HG03135 (cell line): ENCODE results near the gene SCEL.

ENCODE experiments used
- ATAC-seq: cut with Tn5 transposase; IDR thresholded peaks from one replicate; pipeline ENCODE4 v1.9.1; 2021; ENCODE audit warnings: mild to moderate bottlenecking, moderate library complexity; ENCODE audit not compliant: unreplicated experiment

Gene SCEL

GRCh38 chr13:77519808-77520207 is 15.7 kb upstream of the SCEL start:
- no peak for ATAC-seq

- no peak for ATAC-seq
These were observed 14.3 kb upstream of the SCEL start for GRCh38 chr13:77521194-77521593.

- ATAC-seq = no peak
These were observed 13.7 kb upstream of the SCEL start for GRCh38 chr13:77521595-77522367.

DNA sequence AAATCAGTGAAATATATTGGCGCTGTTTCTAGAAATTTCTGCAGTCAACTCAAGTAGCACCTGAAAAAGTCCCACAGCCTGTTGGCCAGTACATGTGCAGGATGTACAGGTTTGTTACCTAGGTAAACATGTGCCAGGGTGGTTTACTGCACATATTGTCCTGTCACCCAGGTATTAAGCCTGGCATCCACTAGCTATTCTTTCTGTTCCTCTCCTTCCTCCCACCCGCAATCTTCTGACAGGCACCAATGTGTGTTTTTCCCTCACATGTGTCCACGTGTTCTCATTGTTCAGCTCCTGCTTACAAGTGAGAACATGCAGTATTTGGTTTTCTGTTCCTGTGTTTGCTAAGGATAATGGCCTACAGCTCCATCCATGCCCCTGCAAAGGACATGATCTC is 13.1 kb upstream of the SCEL start:
- no peak for ATAC-seq

- ATAC-seq = no peak
These were observed 12.1 kb upstream of the SCEL start for GRCh38 chr13:77523386-77523785.

- ATAC-seq = no peak
These were observed 11.4 kb upstream of the SCEL start for GRCh38 chr13:77523834-77524728.

GRCh38 chr13:77528414-77528813 is 7.1 kb upstream of the SCEL start:
- no peak for ATAC-seq

- ATAC-seq = peak; percentile 81
These were observed 6.5 kb upstream of the SCEL start for GRCh38 chr13:77528834-77529500.

GRCh38 chr13:77529501-77529840 is 6.0 kb upstream of the SCEL start:
- no peak for ATAC-seq

GRCh38 chr13:77530875-77531274 is 4.6 kb upstream of the SCEL start:
- ATAC-seq = no peak

- no peak for ATAC-seq
These were observed 2.5 kb upstream of the SCEL start for GRCh38 chr13:77532983-77533382.

- no peak for ATAC-seq
These were observed 1.4 kb upstream of the SCEL start for GRCh38 chr13:77533875-77534788.

DNA sequence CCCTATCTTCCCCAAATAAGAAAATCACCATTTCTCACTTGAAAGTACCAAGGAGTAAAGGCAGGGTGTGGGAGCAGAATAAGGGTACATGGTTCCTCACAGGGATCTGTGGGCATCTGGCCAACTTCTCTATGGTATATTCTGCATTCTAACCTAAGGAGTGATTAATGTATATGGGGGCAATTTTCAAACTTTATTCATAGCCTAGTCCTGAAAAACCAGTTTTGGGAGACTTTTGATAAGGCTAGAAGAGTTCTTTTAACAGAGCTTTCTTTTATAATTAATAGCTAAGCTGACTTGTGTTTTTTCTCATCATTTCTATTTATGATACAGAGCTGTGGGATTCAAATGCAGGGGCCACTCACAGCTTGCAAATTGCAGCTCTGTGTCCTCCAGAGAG is 852 bp downstream of the SCEL start:
- no peak for ATAC-seq

DNA sequence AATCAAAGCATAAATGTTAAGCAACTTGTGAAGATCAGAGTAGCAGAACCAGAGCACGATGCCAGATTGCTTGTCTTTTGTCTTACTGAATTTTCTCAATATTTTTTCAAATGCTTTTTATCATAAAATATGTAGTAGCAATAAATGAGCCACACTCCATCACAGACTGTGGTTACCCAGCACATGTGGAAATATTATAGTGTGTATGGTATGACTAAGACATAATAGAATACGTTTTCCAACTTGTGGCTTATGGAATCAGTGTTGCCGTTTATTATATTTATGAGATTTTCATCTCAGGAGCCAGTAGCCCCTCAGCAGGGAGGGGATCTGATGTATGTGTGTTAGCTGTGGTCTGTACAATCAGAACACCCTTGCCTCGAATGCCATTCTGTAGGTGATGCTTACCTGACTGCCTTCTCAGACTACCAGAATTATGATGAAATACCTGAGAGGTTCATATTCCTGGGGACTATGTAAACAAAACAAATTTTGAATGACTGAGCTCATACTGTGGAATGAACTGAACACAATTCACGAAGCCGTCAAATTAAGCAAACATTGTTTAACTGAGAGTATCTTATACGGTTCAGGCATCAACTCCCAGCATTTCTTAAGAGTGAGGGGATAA is 1.9 kb downstream of the SCEL start:
- no peak for ATAC-seq

- no peak for ATAC-seq
These were observed 8.2 kb downstream of the SCEL start for GRCh38 chr13:77543711-77544110.

- ATAC-seq = no peak
These were observed 8.8 kb downstream of the SCEL start for GRCh38 chr13:77544355-77544754.

- no peak for ATAC-seq
These were observed 9.3 kb downstream of the SCEL start for GRCh38 chr13:77544758-77545338.

DNA sequence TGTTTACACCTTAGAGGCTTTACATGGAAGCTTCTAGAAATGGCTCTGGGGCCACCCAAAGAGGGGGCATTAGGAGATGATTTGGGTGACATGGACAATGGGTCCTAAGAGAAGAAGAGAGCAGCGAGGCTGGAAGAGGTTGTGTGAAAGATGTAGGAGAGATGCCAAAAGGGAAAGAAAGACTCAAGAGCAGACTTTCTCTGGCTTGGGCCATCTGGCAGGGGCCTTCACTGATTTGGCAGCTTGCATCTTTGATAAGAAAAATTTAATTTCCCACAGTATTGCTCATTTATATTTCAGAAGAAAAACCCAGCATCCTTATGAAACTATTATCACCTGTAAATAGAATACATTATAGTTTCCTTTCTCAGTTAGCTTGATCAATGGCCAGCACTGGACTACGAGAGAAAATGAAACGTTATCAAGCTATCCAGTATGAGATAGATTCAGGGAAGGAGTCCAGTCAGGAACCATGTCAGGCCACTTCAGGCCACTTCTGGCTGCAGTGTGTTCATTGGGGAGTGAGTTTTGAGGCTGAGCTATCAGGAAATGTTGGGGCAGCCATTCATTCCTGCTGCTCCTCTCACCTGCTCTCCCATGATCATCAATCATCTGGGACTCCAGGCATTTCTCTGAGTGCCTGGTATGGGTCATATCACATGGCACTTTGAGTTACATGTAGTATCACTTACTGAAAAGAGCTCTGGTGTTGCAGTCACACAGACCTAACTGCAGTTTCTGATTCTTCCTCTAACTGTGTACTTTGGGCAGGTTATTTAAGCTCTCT is 10.3 kb downstream of the SCEL start:
- ATAC-seq = no peak

- peak; percentile 83 for ATAC-seq
These were observed 12.6 kb downstream of the SCEL start for GRCh38 chr13:77548095-77548494.
